ENCODE measurements around the gene ELOVL7.
"Not testable (repeated sequence)": the region's sequence is repeated elsewhere in the genome, so short reads cannot be mapped to it uniquely, and the experiment has no call there.

DNA sequence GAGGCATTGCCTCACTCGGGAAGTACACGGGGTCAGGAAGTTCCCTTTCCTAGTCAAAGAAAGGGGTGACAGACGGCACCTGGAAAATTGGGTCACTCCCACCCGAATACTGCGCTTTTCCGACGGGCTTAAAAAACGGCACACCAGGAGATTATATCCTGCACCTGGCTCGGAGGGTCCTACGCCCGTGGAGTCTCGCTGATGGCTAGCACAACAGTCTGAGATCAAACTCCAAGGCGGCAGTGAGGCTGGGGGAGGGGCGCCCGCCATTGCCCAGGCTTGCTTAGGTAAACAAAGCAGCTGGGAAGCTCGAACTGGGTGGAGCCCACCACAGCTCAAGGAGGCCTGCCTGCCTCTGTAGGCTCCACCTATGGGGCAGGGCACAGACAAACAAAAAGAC is 16.5 kb upstream of the ELOVL7 start:
- TF ChIP-seq, protein P1, sequence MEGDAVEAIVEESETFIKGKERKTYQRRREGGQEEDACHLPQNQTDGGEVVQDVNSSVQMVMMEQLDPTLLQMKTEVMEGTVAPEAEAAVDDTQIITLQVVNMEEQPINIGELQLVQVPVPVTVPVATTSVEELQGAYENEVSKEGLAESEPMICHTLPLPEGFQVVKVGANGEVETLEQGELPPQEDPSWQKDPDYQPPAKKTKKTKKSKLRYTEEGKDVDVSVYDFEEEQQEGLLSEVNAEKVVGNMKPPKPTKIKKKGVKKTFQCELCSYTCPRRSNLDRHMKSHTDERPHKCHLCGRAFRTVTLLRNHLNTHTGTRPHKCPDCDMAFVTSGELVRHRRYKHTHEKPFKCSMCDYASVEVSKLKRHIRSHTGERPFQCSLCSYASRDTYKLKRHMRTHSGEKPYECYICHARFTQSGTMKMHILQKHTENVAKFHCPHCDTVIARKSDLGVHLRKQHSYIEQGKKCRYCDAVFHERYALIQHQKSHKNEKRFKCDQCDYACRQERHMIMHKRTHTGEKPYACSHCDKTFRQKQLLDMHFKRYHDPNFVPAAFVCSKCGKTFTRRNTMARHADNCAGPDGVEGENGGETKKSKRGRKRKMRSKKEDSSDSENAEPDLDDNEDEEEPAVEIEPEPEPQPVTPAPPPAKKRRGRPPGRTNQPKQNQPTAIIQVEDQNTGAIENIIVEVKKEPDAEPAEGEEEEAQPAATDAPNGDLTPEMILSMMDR (conservative IDR thresholded peaks at IDR 0.05 in 1 of 2, IDR thresholded peaks at IDR 0.05 in 1 of 2; ENCODE audit: low read depth in 1 of 2, low read length in 2 of 2): not testable (repeated sequence)
- TF ChIP-seq EZH2 (IDR thresholded peaks at IDR 0.05; ENCODE audit: low read length, missing control alignments): not testable (repeated sequence)

All from fibroblast of lung (primary cell).